HepG2 (cell line): Measurements from ENCODE around the gene BRD3. TPM values are rescaled to one million over a fixed set of nuclear protein-coding genes. Genes with fewer than 3 reads are reported as not detected.

Experiments
- ATAC-seq: fragments of 200-7000 bp; cut with Tn5 transposase; 3 replicates; pipeline ENCODE4 v1.9.1; 2020; ENCODE audit warnings: mild to moderate bottlenecking, moderate library complexity
- BruUV-seq: library from RNA; stranded (reverse); fragments of 400-500 nt; replicated peaks from 2 replicates; lab custom pipeline; 2021; lab: Mats Ljungman, UMichigan
- CTCF ChIA-PET: fragments of 300-600 bp; formaldehyde crosslinking; extraction: SDS; loops from one replicate; lab custom pipeline; 2021; ENCODE audit warnings: low total read pairs, inconsistent platforms, low intra/inter-chr PET ratio; lab: Yijun Ruan, JAX
- POLR2A ChIA-PET: fragments of 350-600 bp; sonication (Branson Sonifier 250); formaldehyde crosslinking; loops from one replicate; lab custom pipeline; 2020; ENCODE audit warnings: antibody characterized with exemption, inconsistent platforms; lab: Yijun Ruan, JAX
- DNase-seq: peaks from one replicate; pipeline ENCODE4 v3.0.0-alpha.2; 2015; ENCODE audit warnings: low spot score
- FAIRE-seq: peaks from 3 replicates; lab custom pipeline; 2011; peaks lifted over from hg19 to GRCh38; lab: Jason Lieb, UNC
- H2AFZ ChIP-seq: one replicate; pipeline ENCODE4 v1.6.1; 2011; ENCODE audit warnings: low read length, inconsistent platforms
- H3K27ac ChIP-seq: fragments of 300-600 bp; 3 replicates; pipeline ENCODE4 v1.8.0; 2011; ENCODE audit warnings: mixed run types, mild to moderate bottlenecking, mixed read lengths, low read length, inconsistent platforms; ENCODE audit not compliant: insufficient read depth; ENCODE audit errors: extremely low read length
- H3K27me3 ChIP-seq, 2 experiments: fragments of 200-600 bp in 1 of 2; 2 replicates in 1 of 2; 3 replicates in 1 of 2; pipeline versions ENCODE4 v1.6.0 to v1.8.0; 2011; ENCODE audit warnings: low read length in 2 of 2, mild to moderate bottlenecking in 2 of 2, moderate library complexity in 2 of 2, inconsistent platforms in 1 of 2; ENCODE audit not compliant: insufficient read depth in 2 of 2, control insufficient read depth in 1 of 2
- H3K36me3 ChIP-seq, 2 experiments: fragments of 200-600 bp in 1 of 2; replicated peaks in 1 of 2; 2 replicates in 1 of 2; 3 replicates in 1 of 2; pipeline versions ENCODE4 v1.5.1 to v1.8.0; 2011; ENCODE audit warnings: low read length in 2 of 2, inconsistent platforms in 1 of 2; ENCODE audit not compliant: insufficient read depth in 2 of 2, control insufficient read depth in 1 of 2
- H3K4me1 ChIP-seq: 2 replicates; pipeline ENCODE4 v1.5.1; 2012; ENCODE audit warnings: low read length, inconsistent platforms; ENCODE audit not compliant: insufficient read depth
- H3K4me2 ChIP-seq: 2 replicates; pipeline ENCODE4 v1.6.0; 2011; ENCODE audit warnings: low read depth, low read length, inconsistent platforms
- H3K4me3 ChIP-seq, 3 experiments: fragments of 200-600 bp in 1 of 3; sonication (generic), shearing (Covaris generic) in 1 of 3; replicated peaks in 1 of 3; 2 replicates each; pipeline ENCODE4 v1.5.1; 2011 to 2016; ENCODE audit warnings: low read length in 3 of 3, inconsistent platforms in 2 of 3, low read depth in 2 of 3, mild to moderate bottlenecking in 2 of 3, control low read depth in 1 of 3, mixed read lengths in 1 of 3; ENCODE audit not compliant: insufficient read depth in 1 of 3
- H3K79me2 ChIP-seq: one replicate; pipeline ENCODE4 v1.6.1; 2011; ENCODE audit warnings: low read length, inconsistent platforms; ENCODE audit not compliant: insufficient read depth
- H3K9ac ChIP-seq: 2 replicates; pipeline ENCODE4 v1.6.0; 2011; ENCODE audit warnings: mild to moderate bottlenecking, low read depth, low read length, inconsistent platforms; ENCODE audit not compliant: insufficient read depth
- H3K9me3 ChIP-seq: 2 replicates; pipeline ENCODE4 v1.5.1; 2012; ENCODE audit warnings: mild to moderate bottlenecking, low read length
- H4K20me1 ChIP-seq: 2 replicates; pipeline ENCODE4 v1.6.0; 2011; ENCODE audit warnings: inconsistent platforms, mild to moderate bottlenecking, low read length, moderate library complexity; ENCODE audit not compliant: insufficient read depth
- HMGXB3 ChIP-seq: sonication (generic); formaldehyde crosslinking; IDR thresholded peaks from 2 replicates; pipeline ENCODE4 v1.4.0; 2020; ENCODE audit warnings: missing genetic modification reagents, borderline replicate concordance
- HNRNPL ChIP-seq: fragments of 200-400 bp; formaldehyde crosslinking; IDR thresholded peaks from 2 replicates; pipeline ENCODE4 v1.6.1; 2017; ENCODE audit warnings: mild to moderate bottlenecking, low read depth, low read length
- IRF1 ChIP-seq: sonication (generic); formaldehyde crosslinking; IDR thresholded peaks from 2 replicates; pipeline ENCODE4 v1.4.0; 2020; ENCODE audit warnings: low read depth, mild to moderate bottlenecking, missing genetic modification reagents
- KLF12 ChIP-seq: sonication (generic); formaldehyde crosslinking; IDR thresholded peaks from 2 replicates; pipeline ENCODE4 v1.4.0; 2020; ENCODE audit warnings: missing genetic modification reagents, borderline replicate concordance
- NFYC ChIP-seq: IDR thresholded peaks from 2 replicates; pipeline ENCODE4 v1.6.1; 2016; ENCODE audit warnings: missing genetic modification reagents, missing compliant biosample characterization
- RORA ChIP-seq: sonication (generic); formaldehyde crosslinking; IDR thresholded peaks from 2 replicates; pipeline ENCODE4 v1.5.0; 2020; ENCODE audit warnings: mild to moderate bottlenecking, missing genetic modification reagents, moderate library complexity
- ZBTB2 ChIP-seq: sonication (generic); formaldehyde crosslinking; IDR thresholded peaks from 2 replicates; pipeline ENCODE4 v1.8.0; 2022; ENCODE audit warnings: low read depth, missing genetic modification reagents
- ZNF263 ChIP-seq: sonication (generic); formaldehyde crosslinking; IDR thresholded peaks from 2 replicates; pipeline ENCODE4 v1.4.0; 2020; ENCODE audit warnings: missing genetic modification reagents
- ZNF34 ChIP-seq: sonication (generic); formaldehyde crosslinking; IDR thresholded peaks from 2 replicates; pipeline ENCODE4 v1.4.0; 2020; ENCODE audit warnings: mild to moderate bottlenecking, missing genetic modification reagents, borderline replicate concordance
- ZNF691 ChIP-seq: sonication (generic); formaldehyde crosslinking; IDR thresholded peaks from 2 replicates; pipeline ENCODE4 v1.4.0; 2020; ENCODE audit warnings: missing genetic modification reagents, low read depth, mild to moderate bottlenecking, borderline replicate concordance
- ZNF7 ChIP-seq: IDR thresholded peaks from 2 replicates; pipeline ENCODE4 v1.6.1; 2016; ENCODE audit warnings: missing biosample characterization, missing genetic modification reagents
- ZNF773 ChIP-seq: sonication (generic); formaldehyde crosslinking; IDR thresholded peaks from 2 replicates; pipeline ENCODE4 v1.4.0; 2020; ENCODE audit warnings: missing genetic modification reagents, borderline replicate concordance
- ZNF776 ChIP-seq: sonication (generic); formaldehyde crosslinking; IDR thresholded peaks from 2 replicates; pipeline ENCODE4 v1.4.0; 2020; ENCODE audit warnings: mild to moderate bottlenecking, missing genetic modification reagents
- WGBS: methylation state at CpG from one replicate; pipeline ENCODE4 v1.1.6; 2017; ENCODE audit warnings: low lambda C conversion rate; 5-methylcytosine and 5-hydroxymethylcytosine counted together
- in situ Hi-C: cut with HindIII; loops from 2 replicates; pipeline ENCODE4 v1.10.0; 2017; ENCODE audit warnings: low pct_unique_long_range_greater_than_20kb; ENCODE audit not compliant: extremely low pct_ligation_motif_present
- intact Hi-C: fragments of 100-400 bp; cut with micrococcal nuclease; formaldehyde crosslinking; loops from one replicate; pipeline ENCODE4 v1.10.0; 2022; ENCODE audit not compliant: unreplicated experiment
- polyA plus RNA-seq, 8 experiments: library from polyadenylated mRNA; depleted of rRNA in 3 of 8; stranded (reverse) in 7 of 8; unstranded in 1 of 8; fragments of >200 nt; fragmentation: Illumina TruSeq in 4 of 8; extraction: Trizol in 4 of 8; gene quantifications; 2 replicates each; pipeline versions ENCODE4 v1.2.1 to v1.2.3, GENCODE V29; 2011 to 2016; ENCODE audit warnings: low read depth in 4 of 8, missing spikeins in 1 of 8, mixed read lengths in 1 of 8; ENCODE audit not compliant: insufficient read depth in 1 of 8
- total RNA-seq, 5 experiments: library from RNA; depleted of rRNA; stranded (reverse); fragments of >200 nt; fragmentation: Illumina TruSeq; extraction: Trizol; gene quantifications; 2 replicates each; pipeline ENCODE4 v1.2.3, GENCODE V29; 2016; ENCODE audit warnings: low read depth in 1 of 5

Gene BRD3
- total and polyA plus RNA-seq, 2 of the 13 experiments (the other 11 are each of a cell fraction or from before 2014, with no cell fraction given) = 5.9 to 12.9 TPM

- TF ChIP-seq NFYC (no peak), ZNF263 (no peak), HMGXB3 (CRISPR knock-in tag) (no peak), ZNF34 (no peak), HNRNPL (0 out of 2 replicates have a peak, but pooled peaks have one; percentile 21)
Measured at GRCh38 chr9:134056483-134057306, 11.1 kb downstream of the BRD3 start (continued).

GRCh38 chr9:134055981-134056461, 11.8 kb downstream of the BRD3 start:
- Histone ChIP-seq H3K4me1 (peaks cover 56% of the 10 kb centered on the region), H3K27ac (no peak overlapping the region), H3K4me3 (no peak overlapping the region), H3K27me3 (no peaks in the 10 kb centered on the region), H4K20me1 (peaks cover 7% of the 10 kb centered on the region; the same call in 1 of the 2 replicates), H2AFZ (no peak overlapping the region), H3K36me3 (peaks cover 13 to 26% of the 10 kb centered on the region in 2 experiments; a peak in 4 of 5 replicates), H3K9ac (0 out of 2 replicates have a peak overlapping the region, but pooled peaks have one; percentile 8), H3K9me3 (no peaks in the 10 kb centered on the region), H3K79me2 (peaks cover 71% of the 10 kb centered on the region), H3K4me2 (no peak overlapping the region; the same call in 1 of the 2 replicates)
- intact Hi-C loops (no loop called here), in situ Hi-C loops (no loop called here)
- WGBS = 77% methylated on average over 9 of the region's 13 CpGs
- BruUV-seq = no TSS peak
- POLR2A ChIA-PET = no interaction called here
- DNase-seq = no peak
- no peak for ATAC-seq
- no peak for FAIRE-seq
- CTCF ChIA-PET = no interaction called here
- TF ChIP-seq KLF12 = no peak
- TF ChIP-seq ZBTB2 (CRISPR knock-in tag) = no peak
- no peak for TF ChIP-seq ZNF773 (CRISPR knock-in tag)
- no peak for TF ChIP-seq ZNF7 (CRISPR knock-in tag)
- no peak for TF ChIP-seq RORA (CRISPR knock-in tag)
- no peak for TF ChIP-seq ZNF776
- 0 out of 2 replicates have a peak, but pooled peaks have one; percentile 26 for TF ChIP-seq HNRNPL
- 0 out of 2 replicates have a peak, but pooled peaks have one; percentile 44 for TF ChIP-seq IRF1
- TF ChIP-seq ZNF691 (CRISPR knock-in tag) = no peak
